ENCODE data around the gene HSD17B1. TPM values are rescaled to one million over a fixed set of nuclear protein-coding genes. Genes with fewer than 3 reads are reported as not detected.

The HSD17B1 gene
- total and polyA plus RNA-seq, 2 of the 4 experiments (the other 2 are of a cell fraction): 0.72 to 1.4 TPM

DNA sequence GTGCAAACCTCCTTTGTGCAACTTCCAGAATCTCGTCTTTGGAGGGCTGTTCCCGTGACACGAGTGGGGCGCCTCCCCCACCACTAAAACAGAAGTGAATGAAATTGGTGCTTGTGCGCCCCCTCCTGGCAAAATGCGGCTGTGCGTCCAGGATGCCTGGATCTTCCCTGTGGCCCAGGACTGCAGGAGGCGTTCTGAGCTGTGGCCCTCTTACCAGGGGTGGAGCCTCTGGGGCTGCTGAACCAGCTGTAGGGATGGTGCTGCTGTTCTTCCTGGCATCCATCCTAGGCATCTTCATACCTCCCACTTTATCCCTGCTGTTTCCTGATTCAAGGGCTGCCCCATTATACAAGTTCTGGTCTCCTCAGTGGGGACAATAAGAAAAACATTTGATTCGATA is 35.2 kb upstream of the HSD17B1 start:
- H3K4ac ChIP-seq (ENCODE audit: low read depth, low read length): peak overlapping the region; percentile 100
- WGBS, 2 experiments (ENCODE audit: extremely low coverage in 2 of 2, insufficient read length in 1 of 2): 0% methylated on average over 2 of the region's 9 CpGs; no CpG with 5 or more reads in 1 of the 2 experiments
- peak overlapping the region; percentile 97; the same call in 1 of the 2 replicates for H3K23ac ChIP-seq (ENCODE audit: low read depth, low read length)
- peaks cover 37% of the 10 kb centered on the region for H3K9me1 ChIP-seq (ENCODE audit: insufficient read depth, low read length)
- peak overlapping the region; percentile 99 for H2BK15ac ChIP-seq (ENCODE audit: low read depth, low read length)
- H2AK9ac ChIP-seq (replicated peaks; ENCODE audit: low read depth, low read length, poor library complexity): peak overlapping the region; percentile 12
- peaks cover 9 to 60% of the 10 kb centered on the region in 2 experiments; a peak in 3 of 4 replicates for H3K79me1 ChIP-seq (ENCODE audit: low read depth in 1 of 2, low read length in 2 of 2)
- H2AK5ac ChIP-seq (ENCODE audit: low read depth, low read length): peak overlapping the region; percentile 99
- H4K20me1 ChIP-seq (ENCODE audit: insufficient read depth, low read length): no peaks in the 10 kb centered on the region; the same call in 1 of the 2 replicates
- peak overlapping the region; percentile 99 for H3K27ac ChIP-seq (ENCODE audit: insufficient read depth, low read length)
- peak overlapping the region; percentile 100 for H2BK120ac ChIP-seq (ENCODE audit: low read depth, low read length)
- intact Hi-C loops (cut with micrococcal nuclease) (loop anchor here (2.0 to 5.0 kb wide), 3 partner anchors 89 to 195 kb away; no protein-coding TSS in a partner anchor), dilution Hi-C loops (cut with HindIII; ENCODE audit: low sequenced_read_pairs, unreplicated experiment) (no loop called here), in situ Hi-C loops (cut with MboI; ENCODE audit: low sequenced_read_pairs) (no loop called here)
- peaks cover 2% of the 10 kb centered on the region; the same call in 1 of the 2 replicates for H3K36me3 ChIP-seq (ENCODE audit: control insufficient read depth, insufficient read depth, low read length)
- peak overlapping the region; percentile 57; the same call in 1 of the 2 replicates for H3K9ac ChIP-seq (ENCODE audit: low read depth, low read length)
- ATAC-seq (ENCODE audit: low read depth): peak; percentile 51
- ChIA-PET CTCF (interaction anchor here (0.5 to 2.8 kb wide), 9 partner anchors 10 to 551 kb away, joined by 3 to 14 read pairs (median 4); partner anchors contain the start of gene CAVIN1), POLR2A (ENCODE audit: unreplicated experiment) (interaction anchor here (4.2 kb wide), 1 partner anchor 95 kb away, joined by 17 read pairs; the partner anchor contains the start of gene CAVIN1)
- H3K56ac ChIP-seq (ENCODE audit: extremely low read depth, insufficient read depth, low read length): peak overlapping the region; percentile 97
- peak overlapping the region; percentile 95; the same call in 1 of the 2 replicates for H3K18ac ChIP-seq (ENCODE audit: low read depth, low read length)
- H2AFZ ChIP-seq (replicated peaks; ENCODE audit: low read length, poor library complexity): peak overlapping the region; percentile 62
- no peak overlapping the region for H3K4me3 ChIP-seq (ENCODE audit: insufficient read depth, low read depth, low read length)
- peak overlapping the region; percentile 99 for H2BK20ac ChIP-seq (ENCODE audit: low read depth, low read length)
- BruUV-seq (replicated peaks): no TSS peak
- no peak overlapping the region for H3K4me2 ChIP-seq (ENCODE audit: low read depth, low read length)
- H3K14ac ChIP-seq (replicated peaks; ENCODE audit: low read depth, low read length): peak overlapping the region; percentile 99
- H3K9me3 ChIP-seq (ENCODE audit: control insufficient read depth, insufficient read depth, low read length): no peaks in the 10 kb centered on the region
- H4K8ac ChIP-seq (ENCODE audit: low read depth in 2 of 2, low read length in 2 of 2): peak overlapping the region; percentile 98 to 100
- peak; percentile 92 for DNase-seq
- H2BK5ac ChIP-seq (ENCODE audit: low read depth, low read length, poor library complexity, severe bottlenecking): peak overlapping the region; percentile 99
- H3K4me1 ChIP-seq (ENCODE audit: control insufficient read depth, insufficient read depth, low read length): peaks cover 71% of the 10 kb centered on the region
- H4K91ac ChIP-seq (ENCODE audit: insufficient read depth, low read depth, low read length): peak overlapping the region; percentile 100
- no peaks in the 10 kb centered on the region for H3K27me3 ChIP-seq (ENCODE audit: control insufficient read depth, insufficient read depth, low read length)
- H4K5ac ChIP-seq (ENCODE audit: low read depth, low read length): peak overlapping the region; percentile 97; the same call in 1 of the 2 replicates
- TF ChIP-seq NFE2L2 (IDR thresholded peaks at IDR 0.05; ENCODE audit: low read depth, low read length): no peak
- no peak for TF ChIP-seq FOS (IDR thresholded peaks at IDR 0.05; ENCODE audit: low read depth, low read length)
- TF ChIP-seq, protein P1, sequence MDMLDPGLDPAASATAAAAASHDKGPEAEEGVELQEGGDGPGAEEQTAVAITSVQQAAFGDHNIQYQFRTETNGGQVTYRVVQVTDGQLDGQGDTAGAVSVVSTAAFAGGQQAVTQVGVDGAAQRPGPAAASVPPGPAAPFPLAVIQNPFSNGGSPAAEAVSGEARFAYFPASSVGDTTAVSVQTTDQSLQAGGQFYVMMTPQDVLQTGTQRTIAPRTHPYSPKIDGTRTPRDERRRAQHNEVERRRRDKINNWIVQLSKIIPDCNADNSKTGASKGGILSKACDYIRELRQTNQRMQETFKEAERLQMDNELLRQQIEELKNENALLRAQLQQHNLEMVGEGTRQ (IDR thresholded peaks at IDR 0.05; ENCODE audit: low read depth, low read length): peak; percentile 40; the same call in 1 of the 2 replicates
- no peak for TF ChIP-seq POLR2A (IDR thresholded peaks at IDR 0.05; ENCODE audit: low read depth, low read length)
- no peak for TF ChIP-seq BHLHE40 (IDR thresholded peaks at IDR 0.05; ENCODE audit: low read depth, low read length)
- TF ChIP-seq MXI1 (IDR thresholded peaks at IDR 0.05; ENCODE audit: borderline replicate concordance, low read depth, low read length): no peak
- no peak for TF ChIP-seq MAZ (IDR thresholded peaks at IDR 0.05; ENCODE audit: borderline replicate concordance, low read depth, low read length)
- no peak for TF ChIP-seq CEBPB (IDR thresholded peaks at IDR 0.05; ENCODE audit: low read depth, low read length)
- no peak for TF ChIP-seq RFX5 (IDR thresholded peaks at IDR 0.05; ENCODE audit: low read depth, low read length)
- TF ChIP-seq, protein P2, sequence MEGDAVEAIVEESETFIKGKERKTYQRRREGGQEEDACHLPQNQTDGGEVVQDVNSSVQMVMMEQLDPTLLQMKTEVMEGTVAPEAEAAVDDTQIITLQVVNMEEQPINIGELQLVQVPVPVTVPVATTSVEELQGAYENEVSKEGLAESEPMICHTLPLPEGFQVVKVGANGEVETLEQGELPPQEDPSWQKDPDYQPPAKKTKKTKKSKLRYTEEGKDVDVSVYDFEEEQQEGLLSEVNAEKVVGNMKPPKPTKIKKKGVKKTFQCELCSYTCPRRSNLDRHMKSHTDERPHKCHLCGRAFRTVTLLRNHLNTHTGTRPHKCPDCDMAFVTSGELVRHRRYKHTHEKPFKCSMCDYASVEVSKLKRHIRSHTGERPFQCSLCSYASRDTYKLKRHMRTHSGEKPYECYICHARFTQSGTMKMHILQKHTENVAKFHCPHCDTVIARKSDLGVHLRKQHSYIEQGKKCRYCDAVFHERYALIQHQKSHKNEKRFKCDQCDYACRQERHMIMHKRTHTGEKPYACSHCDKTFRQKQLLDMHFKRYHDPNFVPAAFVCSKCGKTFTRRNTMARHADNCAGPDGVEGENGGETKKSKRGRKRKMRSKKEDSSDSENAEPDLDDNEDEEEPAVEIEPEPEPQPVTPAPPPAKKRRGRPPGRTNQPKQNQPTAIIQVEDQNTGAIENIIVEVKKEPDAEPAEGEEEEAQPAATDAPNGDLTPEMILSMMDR (conservative IDR thresholded peaks at IDR 0.05; ENCODE audit: low read depth, low read length): peak; percentile 99
- TF ChIP-seq CHD1 (IDR thresholded peaks at IDR 0.05; ENCODE audit: low read depth, low read length): no peak
- TF ChIP-seq SMC3 (IDR thresholded peaks at IDR 0.05; ENCODE audit: low read depth, low read length): peak; percentile 86
- TF ChIP-seq MAFK (IDR thresholded peaks at IDR 0.05; ENCODE audit: low read depth, low read length): no peak
- TF ChIP-seq RCOR1 (IDR thresholded peaks at IDR 0.05; ENCODE audit: insufficient replicate concordance, low read length): no peak
- peak; percentile 90 for TF ChIP-seq RAD21 (IDR thresholded peaks at IDR 0.05; ENCODE audit: low read length)

Data from IMR-90 (cell line).